ENCODE measurements around the gene ZFPM1. TPM values are rescaled to one million over a fixed set of nuclear protein-coding genes. Genes with fewer than 3 reads are reported as not detected.

Gene ZFPM1
- total RNA-seq, 1 experiment from 2014 or later = 24.1 TPM

DNA sequence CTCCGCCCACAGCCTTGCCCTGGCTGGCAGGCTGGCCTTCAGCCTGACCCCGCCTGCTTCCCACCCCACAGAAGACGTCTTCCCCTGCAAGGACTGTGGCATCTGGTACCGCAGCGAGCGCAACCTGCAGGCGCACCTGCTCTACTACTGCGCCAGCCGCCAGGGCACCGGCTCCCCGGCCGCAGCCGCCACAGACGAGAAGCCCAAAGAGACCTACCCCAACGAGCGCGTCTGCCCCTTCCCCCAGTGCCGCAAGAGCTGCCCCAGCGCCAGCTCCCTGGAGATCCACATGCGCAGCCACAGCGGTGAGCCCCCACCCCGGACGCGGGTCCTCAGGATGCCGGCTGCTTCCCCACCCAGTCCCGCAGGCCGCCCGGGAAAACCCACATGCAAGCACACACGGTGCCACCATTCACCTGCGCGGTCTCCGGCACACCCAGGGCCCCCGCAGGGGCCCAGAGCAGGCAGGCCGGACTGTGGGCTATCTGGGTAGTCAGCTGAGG lies 78.9 kb downstream of the ZFPM1 start:
- H3K9me3 Mint-ChIP-seq (ENCODE audit: unreplicated experiment) = no peaks in the 10 kb centered on the region
- BruUV-seq (replicated peaks) = no TSS peak
- peaks cover 7% of the 10 kb centered on the region for H3K4me1 ChIP-seq
- no peaks in the 10 kb centered on the region for H3K4me1 Mint-ChIP-seq (ENCODE audit: low read depth, unreplicated experiment)
- peaks cover 50% of the 10 kb centered on the region for H3K36me3 Mint-ChIP-seq (ENCODE audit: insufficient read depth, unreplicated experiment)
- no peaks in the 10 kb centered on the region for H3K9me3 ChIP-seq
- no peak overlapping the region for H3K4me3 Mint-ChIP-seq (ENCODE audit: unreplicated experiment)
- H3K27me3 ChIP-seq (replicated peaks; ENCODE audit: control insufficient read depth, insufficient read depth, low read length) = no peaks in the 10 kb centered on the region
- H3K4me3 ChIP-seq (ENCODE audit: low read depth, low read length) = no peak overlapping the region
- H3K27ac Mint-ChIP-seq (ENCODE audit: unreplicated experiment) = no peak overlapping the region
- TF ChIP-seq, protein P1, sequence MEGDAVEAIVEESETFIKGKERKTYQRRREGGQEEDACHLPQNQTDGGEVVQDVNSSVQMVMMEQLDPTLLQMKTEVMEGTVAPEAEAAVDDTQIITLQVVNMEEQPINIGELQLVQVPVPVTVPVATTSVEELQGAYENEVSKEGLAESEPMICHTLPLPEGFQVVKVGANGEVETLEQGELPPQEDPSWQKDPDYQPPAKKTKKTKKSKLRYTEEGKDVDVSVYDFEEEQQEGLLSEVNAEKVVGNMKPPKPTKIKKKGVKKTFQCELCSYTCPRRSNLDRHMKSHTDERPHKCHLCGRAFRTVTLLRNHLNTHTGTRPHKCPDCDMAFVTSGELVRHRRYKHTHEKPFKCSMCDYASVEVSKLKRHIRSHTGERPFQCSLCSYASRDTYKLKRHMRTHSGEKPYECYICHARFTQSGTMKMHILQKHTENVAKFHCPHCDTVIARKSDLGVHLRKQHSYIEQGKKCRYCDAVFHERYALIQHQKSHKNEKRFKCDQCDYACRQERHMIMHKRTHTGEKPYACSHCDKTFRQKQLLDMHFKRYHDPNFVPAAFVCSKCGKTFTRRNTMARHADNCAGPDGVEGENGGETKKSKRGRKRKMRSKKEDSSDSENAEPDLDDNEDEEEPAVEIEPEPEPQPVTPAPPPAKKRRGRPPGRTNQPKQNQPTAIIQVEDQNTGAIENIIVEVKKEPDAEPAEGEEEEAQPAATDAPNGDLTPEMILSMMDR (IDR thresholded peaks at IDR 0.05; ENCODE audit: insufficient read depth in 1 of 2, low read depth in 1 of 2, low read length in 1 of 2, severe bottlenecking in 1 of 2, unreplicated experiment in 1 of 2) = no peak
- CTCF ChIA-PET = interaction anchor here (1.2 kb wide), 1 partner anchor 44 kb away, joined by 3 read pairs; no protein-coding TSS in a partner anchor
- POLR2A ChIA-PET = no interaction called here
- H3K27me3 Mint-ChIP-seq (ENCODE audit: insufficient read depth, unreplicated experiment) = no peaks in the 10 kb centered on the region
- intact Hi-C loops (cut with micrococcal nuclease; ENCODE audit: unreplicated experiment) = no loop called here
- DNase-seq = no peak
- H3K36me3 ChIP-seq (ENCODE audit: control insufficient read depth, insufficient read depth, low read length) = peaks cover 7% of the 10 kb centered on the region

GRCh38 chr16:88532434-88533241 lies 79.6 kb downstream of the ZFPM1 start:
- intact Hi-C loops (cut with micrococcal nuclease; ENCODE audit: unreplicated experiment) = no loop called here

DNA sequence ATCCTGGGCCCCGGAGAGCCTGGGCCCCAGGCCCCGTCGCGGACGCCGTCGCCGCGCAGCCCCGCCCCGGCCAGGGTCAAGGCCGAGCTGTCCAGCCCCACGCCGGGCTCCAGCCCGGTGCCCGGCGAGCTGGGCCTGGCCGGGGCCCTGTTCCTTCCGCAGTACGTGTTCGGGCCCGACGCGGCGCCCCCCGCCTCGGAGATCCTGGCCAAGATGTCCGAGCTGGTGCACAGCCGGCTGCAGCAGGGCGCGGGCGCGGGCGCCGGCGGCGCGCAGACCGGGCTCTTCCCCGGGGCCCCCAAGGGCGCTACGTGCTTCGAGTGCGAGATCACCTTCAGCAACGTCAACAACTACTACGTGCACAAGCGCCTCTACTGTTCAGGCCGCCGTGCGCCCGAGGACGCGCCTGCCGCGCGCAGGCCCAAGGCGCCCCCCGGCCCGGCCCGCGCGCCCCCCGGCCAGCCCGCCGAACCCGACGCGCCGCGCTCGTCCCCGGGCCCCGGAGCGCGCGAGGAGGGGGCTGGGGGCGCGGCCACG lies 80.4 kb downstream of the ZFPM1 start:
- Mint-ChIP-seq H3K36me3 (ENCODE audit: insufficient read depth, unreplicated experiment) (peaks cover 64% of the 10 kb centered on the region), H3K4me3 (ENCODE audit: unreplicated experiment) (no peak overlapping the region), H3K4me1 (ENCODE audit: low read depth, unreplicated experiment) (no peaks in the 10 kb centered on the region), H3K27ac (ENCODE audit: unreplicated experiment) (no peak overlapping the region), H3K9me3 (ENCODE audit: unreplicated experiment) (no peaks in the 10 kb centered on the region), H3K27me3 (ENCODE audit: insufficient read depth, unreplicated experiment) (no peaks in the 10 kb centered on the region)
- ChIA-PET CTCF (interaction anchor here (1.2 kb wide), 1 partner anchor 45 kb away, joined by 3 read pairs; no protein-coding TSS in a partner anchor), POLR2A (no interaction called here)
- H3K4me1 ChIP-seq = no peaks in the 10 kb centered on the region
- no peaks in the 10 kb centered on the region for H3K9me3 ChIP-seq
- no peak overlapping the region for H3K4me3 ChIP-seq (ENCODE audit: low read depth, low read length)
- DNase-seq = no peak
- TF ChIP-seq, protein P1 (IDR thresholded peaks at IDR 0.05; ENCODE audit: insufficient read depth in 1 of 2, low read depth in 1 of 2, low read length in 1 of 2, severe bottlenecking in 1 of 2, unreplicated experiment in 1 of 2) = no peak
- peaks cover 4% of the 10 kb centered on the region; the same call in 1 of the 2 replicates for H3K36me3 ChIP-seq (ENCODE audit: control insufficient read depth, insufficient read depth, low read length)
- no TSS peak for BruUV-seq (replicated peaks)
- no peaks in the 10 kb centered on the region for H3K27me3 ChIP-seq (replicated peaks; ENCODE audit: control insufficient read depth, insufficient read depth, low read length)
- intact Hi-C loops (cut with micrococcal nuclease; ENCODE audit: unreplicated experiment) = no loop called here

More at GRCh38 chr16:88532434-88533241, 79.6 kb downstream of the ZFPM1 start:
- Mint-ChIP-seq H3K9me3 (ENCODE audit: unreplicated experiment) (no peaks in the 10 kb centered on the region), H3K36me3 (ENCODE audit: insufficient read depth, unreplicated experiment) (peaks cover 56% of the 10 kb centered on the region), H3K4me3 (ENCODE audit: unreplicated experiment) (no peak overlapping the region), H3K4me1 (ENCODE audit: low read depth, unreplicated experiment) (no peaks in the 10 kb centered on the region), H3K27ac (ENCODE audit: unreplicated experiment) (no peak overlapping the region), H3K27me3 (ENCODE audit: insufficient read depth, unreplicated experiment) (no peaks in the 10 kb centered on the region)
- CTCF ChIA-PET = interaction anchor here (1.2 kb wide), 1 partner anchor 44 kb away, joined by 3 read pairs; no protein-coding TSS in a partner anchor
- Histone ChIP-seq H3K27me3 (replicated peaks; ENCODE audit: control insufficient read depth, insufficient read depth, low read length) (no peaks in the 10 kb centered on the region), H3K4me1 (peaks cover under 1% of the 10 kb centered on the region; the same call in 1 of the 2 replicates), H3K9me3 (no peaks in the 10 kb centered on the region), H3K36me3 (ENCODE audit: control insufficient read depth, insufficient read depth, low read length) (peaks cover 7% of the 10 kb centered on the region), H3K4me3 (ENCODE audit: low read depth, low read length) (no peak overlapping the region)
- TF ChIP-seq, protein P1 (IDR thresholded peaks at IDR 0.05; ENCODE audit: insufficient read depth in 1 of 2, low read depth in 1 of 2, low read length in 1 of 2, severe bottlenecking in 1 of 2, unreplicated experiment in 1 of 2) = no peak
- BruUV-seq (replicated peaks) = no TSS peak
- no peak for DNase-seq
- POLR2A ChIA-PET = no interaction called here

Data from Caco-2 (cell line).